Activated T-helper 1 cell treated with Interleukin-2 at 50 U/mL for 16 hours (primary cell): ENCODE measurements around the gene NET1.

ENCODE experiments used
- DNase-seq: peaks from one replicate; pipeline ENCODE4 v3.0.0-alpha.2; 2020; ENCODE audit warnings: low read depth

The NET1 gene

GRCh38 chr10:5502571-5503476 is 90.5 kb downstream of the NET1 start:
- no peak for DNase-seq

- no peak for DNase-seq
These were observed 91.1 kb downstream of the NET1 start for GRCh38 chr10:5503477-5503835.

- DNase-seq, result no peak
These were observed 92.1 kb downstream of the NET1 start for GRCh38 chr10:5504146-5505072.

GRCh38 chr10:5506246-5506645 is 93.9 kb downstream of the NET1 start:
- no peak for DNase-seq

GRCh38 chr10:5506751-5507648 is 94.6 kb downstream of the NET1 start:
- DNase-seq, result no peak

- no peak for DNase-seq
These were observed 95.3 kb downstream of the NET1 start for GRCh38 chr10:5507649-5508131.

GRCh38 chr10:5508161-5508604 is 95.8 kb downstream of the NET1 start:
- no peak for DNase-seq
